ENCODE measurements around the gene IRF2BP2. TPM values are rescaled to one million over a fixed set of nuclear protein-coding genes. Genes with fewer than 3 reads are reported as not detected.
A peak's percentile ranks its signal among the peaks of the same experiment; 100 is the strongest.

Gene IRF2BP2
- total and polyA plus RNA-seq, 11 donors, result 36.1 to 126 (median 80.1) TPM

DNA sequence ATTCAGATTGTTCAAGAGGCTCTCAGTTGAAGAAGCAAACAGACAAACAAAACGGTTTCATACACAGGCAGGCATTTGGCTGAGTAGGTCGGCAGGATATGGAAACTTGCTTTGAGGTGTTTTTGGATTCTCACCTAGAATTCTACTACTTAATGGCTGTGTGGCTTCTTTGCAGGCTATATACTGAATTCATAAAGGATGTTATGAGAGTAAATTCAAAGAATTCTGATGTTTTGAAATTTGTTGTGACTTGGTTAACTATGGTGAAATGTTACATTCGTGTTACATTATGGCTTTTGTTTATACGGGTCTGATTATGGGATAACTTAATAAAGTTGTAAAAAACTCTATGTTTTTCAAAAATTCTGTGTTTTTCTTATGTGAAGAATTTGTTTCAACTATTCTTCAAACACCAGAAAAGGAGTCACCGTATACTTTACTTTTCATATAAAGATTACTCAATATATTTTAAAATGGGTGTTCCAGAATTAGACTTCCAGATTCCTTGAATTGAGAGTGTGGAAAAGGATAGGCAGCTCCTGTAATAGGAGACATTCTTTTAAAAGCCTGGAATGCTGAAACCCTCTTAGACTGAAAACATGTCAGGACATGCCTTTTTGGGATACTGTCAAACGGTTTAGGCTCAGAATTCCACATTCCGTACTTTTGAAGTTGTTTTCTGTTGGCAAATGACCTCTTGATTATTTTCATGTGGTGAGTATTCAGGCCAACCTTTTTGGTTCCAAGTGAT lies 8.2 kb upstream of the IRF2BP2 start:
- no peak overlapping the region for H3K4me3 ChIP-seq
- no peaks in the 10 kb centered on the region for H3K36me3 ChIP-seq
- peak overlapping the region in 8 of 12 donors; percentile 12 to 58 (median 47) for H3K27ac ChIP-seq
- TF ChIP-seq POLR2A (IDR thresholded peaks at IDR 0.05) (no peak), CTCF (IDR thresholded peaks at IDR 0.05) (no peak)
- ATAC-seq (peak in 2 of 4 donors; percentile 20 to 47), DNase-seq (no peak)
- H3K4me1 ChIP-seq, result peaks cover 3 to 60% (median 28%) of the 10 kb centered on the region in 12 donors
- no peaks in the 10 kb centered on the region for H3K27me3 ChIP-seq
- WGBS, 4 donors, result 72 to 80% (median 78%) methylated on average over 7 of the region's 7 CpGs
- no peaks in the 10 kb centered on the region for H3K9me3 ChIP-seq
- intact Hi-C loops (cut with DNase I), result loop anchor here in 5 of 10 donors (10.0 kb wide), 5 partner anchors 267 to 377 kb away; no protein-coding TSS in a partner anchor

GRCh38 chr1:234617131-234617985 lies 7.4 kb upstream of the IRF2BP2 start:
- DNase-seq (no peak), ATAC-seq (no peak)
- Histone ChIP-seq H3K27me3 (no peaks in the 10 kb centered on the region), H3K9me3 (no peaks in the 10 kb centered on the region), H3K27ac (peak overlapping the region in 5 of 12 donors; percentile 27 to 58 (median 56)), H3K36me3 (no peaks in the 10 kb centered on the region), H3K4me3 (no peak overlapping the region), H3K4me1 (peaks cover 3 to 67% (median 35%) of the 10 kb centered on the region in 12 donors)
- WGBS, 4 donors, result 85 to 86% (median 85%) methylated on average over 14 of the region's 14 CpGs
- intact Hi-C loops (cut with DNase I), result loop anchor here in 5 of 10 donors (10.0 kb wide), 5 partner anchors 267 to 377 kb away; no protein-coding TSS in a partner anchor
- TF ChIP-seq CTCF (IDR thresholded peaks at IDR 0.05), result no peak
- TF ChIP-seq POLR2A (IDR thresholded peaks at IDR 0.05), result no peak

- no peaks in the 10 kb centered on the region for H3K36me3 ChIP-seq
- DNase-seq (no peak), ATAC-seq (no peak)
- intact Hi-C loops (cut with DNase I), result loop anchor here in 5 of 10 donors (10.0 kb wide), 5 partner anchors 268 to 378 kb away; no protein-coding TSS in a partner anchor
- no peaks in the 10 kb centered on the region for H3K27me3 ChIP-seq
- TF ChIP-seq CTCF (IDR thresholded peaks at IDR 0.05) (no peak), POLR2A (IDR thresholded peaks at IDR 0.05) (no peak)
- WGBS, 4 donors, result 20 to 39% (median 26%) methylated on average over 2 of the region's 2 CpGs
- no peaks in the 10 kb centered on the region for H3K9me3 ChIP-seq
- H3K4me1 ChIP-seq, result peaks cover 8 to 69% (median 40%) of the 10 kb centered on the region in 12 donors
- peak overlapping the region in 1 of 12 donors; percentile 25 for H3K27ac ChIP-seq
- H3K4me3 ChIP-seq, result no peak overlapping the region
These were observed 6.7 kb upstream of the IRF2BP2 start for GRCh38 chr1:234616644-234617043.
